ENCODE results near the gene COL6A1.

COL6A1 gene

GRCh38 chr21:46052703-46053651 is 71.4 kb downstream of the COL6A1 start:
- DNase-seq, result peak; percentile 42

GRCh38 chr21:46054031-46054430 is 72.5 kb downstream of the COL6A1 start:
- DNase-seq, result no peak

DNA sequence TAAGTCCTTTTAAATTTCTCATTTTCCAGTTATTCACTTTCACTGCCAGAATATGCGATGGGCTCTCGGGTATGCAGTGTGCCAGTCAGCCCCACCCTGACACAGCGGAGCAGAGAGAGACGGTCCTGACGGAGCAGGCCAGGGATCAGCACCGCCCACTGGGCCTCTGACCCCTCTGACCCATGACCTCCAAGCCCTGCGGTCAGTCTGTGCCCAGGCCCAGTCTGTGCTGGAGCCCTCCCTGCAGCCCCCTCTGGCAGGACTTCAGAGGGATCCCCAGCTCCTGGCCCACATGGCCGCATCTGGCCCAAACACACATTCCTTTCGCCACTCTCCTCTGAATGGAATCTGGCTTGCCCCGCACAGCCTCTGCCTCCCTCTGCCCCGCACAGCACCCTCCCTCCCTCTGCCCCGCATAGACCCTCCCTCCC is 72.9 kb downstream of the COL6A1 start:
- DNase-seq, result no peak
